OCI-LY7 (cell line): ENCODE results near the gene BICDL2. TPM values are rescaled to one million over a fixed set of nuclear protein-coding genes. Genes with fewer than 3 reads are reported as not detected.

Experiments used
- BruUV-seq: library from RNA; stranded (reverse); fragments of 400-500 nt; replicated peaks from 2 replicates; lab custom pipeline; 2021; lab: Mats Ljungman, UMichigan
- CTCF ChIA-PET: fragments of 300-600 bp; sonication (Branson Sonifier 250); formaldehyde crosslinking; loops from one replicate; lab custom pipeline; 2022; ENCODE audit warnings: antibody characterized with exemption; ENCODE audit not compliant: unreplicated experiment; lab: Charles Lee
- POLR2A ChIA-PET: fragments of 300-600 bp; sonication (Branson Sonifier 250); formaldehyde crosslinking; loops from one replicate; lab custom pipeline; 2022; ENCODE audit warnings: antibody characterized with exemption; lab: Charles Lee
- DNase-seq: peaks from one replicate; pipeline ENCODE4 v3.0.0-alpha.2; 2015; ENCODE audit warnings: low spot score
- H2AFZ ChIP-seq: fragments of 200-600 bp; sonication (generic), shearing (Covaris generic); 2 replicates; pipeline ENCODE4 v1.6.1; 2014; ENCODE audit warnings: mild to moderate bottlenecking, antibody characterized with exemption, low read length, moderate library complexity
- H3K27ac ChIP-seq: fragments of 200-600 bp; sonication (generic); 2 replicates; pipeline ENCODE4 v1.5.1; 2014; ENCODE audit warnings: mixed run types, low read depth, mild to moderate bottlenecking, moderate library complexity, low read length, inconsistent platforms; ENCODE audit not compliant: poor library complexity, severe bottlenecking
- H3K36me3 ChIP-seq: fragments of 200-600 bp; sonication (generic); 2 replicates; pipeline ENCODE4 v1.6.1; 2014; ENCODE audit warnings: mild to moderate bottlenecking, antibody characterized with exemption, low read length, moderate library complexity, mixed read lengths; ENCODE audit not compliant: insufficient read depth
- H3K4me1 ChIP-seq: fragments of 200-600 bp; sonication (generic); 2 replicates; pipeline ENCODE4 v1.5.1; 2014; ENCODE audit warnings: mild to moderate bottlenecking, low read length; ENCODE audit not compliant: insufficient read depth, poor library complexity, severe bottlenecking
- H3K4me2 ChIP-seq: fragments of 200-600 bp; sonication (generic); 2 replicates; pipeline ENCODE4 v1.6.1; 2014; ENCODE audit warnings: mild to moderate bottlenecking, low read length
- H3K4me3 ChIP-seq: fragments of 200-600 bp; sonication (generic); 2 replicates; pipeline ENCODE4 v1.5.1; 2014; ENCODE audit warnings: mild to moderate bottlenecking, low read depth, low read length; ENCODE audit not compliant: poor library complexity, severe bottlenecking
- H3K79me2 ChIP-seq: fragments of 200-600 bp; sonication (generic); 2 replicates; pipeline ENCODE4 v1.6.1; 2016; ENCODE audit warnings: low read depth, mild to moderate bottlenecking, low read length, moderate library complexity, mixed read lengths; ENCODE audit not compliant: insufficient read depth
- H3K9me2 ChIP-seq: fragments of 200-600 bp; sonication (generic); 2 replicates; pipeline ENCODE4 v1.6.1; 2016; ENCODE audit warnings: mild to moderate bottlenecking, low read length, mixed read lengths; ENCODE audit not compliant: insufficient read depth
- H3K9me3 ChIP-seq: fragments of 200-600 bp; sonication (generic); 2 replicates; pipeline ENCODE4 v1.6.1; 2014; ENCODE audit warnings: mild to moderate bottlenecking, mixed run types, low read length, mixed read lengths
- H4K20me1 ChIP-seq: fragments of 200-600 bp; sonication (generic); 2 replicates; pipeline ENCODE4 v1.6.1; 2014; ENCODE audit warnings: mild to moderate bottlenecking, antibody characterized with exemption, low read length, moderate library complexity, mixed read lengths; ENCODE audit not compliant: insufficient read depth
- EZH2phosphoT487 ChIP-seq: fragments of 200-600 bp; sonication (generic); IDR thresholded peaks from 2 replicates; pipeline ENCODE4 v1.6.1; 2018; ENCODE audit warnings: low read depth, borderline replicate concordance, mild to moderate bottlenecking, mixed run types, antibody characterized with exemption, low read length, moderate library complexity, mixed read lengths
- intact Hi-C: fragments of 100-400 bp; cut with micrococcal nuclease; formaldehyde crosslinking; loops from one replicate; pipeline ENCODE4 v1.10.0; 2022; ENCODE audit not compliant: unreplicated experiment
- total RNA-seq, 2 experiments: library from RNA; depleted of rRNA in 1 of 2; stranded (reverse); fragments of >200 nt in 1 of 2; shearing (Covaris generic) in 1 of 2; gene quantifications; 2 replicates each; pipeline ENCODE4 v1.2.3, GENCODE V29; 2014 to 2022
- TF ChIP-seq, protein P1 (sequence below): fragments of 200-600 bp; sonication (generic); conservative IDR thresholded peaks from 2 replicates; pipeline ENCODE4 v1.5.1; 2014; ENCODE audit warnings: mild to moderate bottlenecking, antibody characterized with exemption, low read length, moderate library complexity, mixed read lengths

Gene BICDL2
- total RNA-seq, 2 experiments from 2014 or later, result not detected

- CTCF ChIA-PET, result no interaction called here
- DNase-seq, result no peak
- no peak overlapping the region for H3K27ac ChIP-seq
- no TSS peak for BruUV-seq
- H3K4me1 ChIP-seq, result peaks cover 9% of the 10 kb centered on the region
- H3K9me3 ChIP-seq, result no peaks in the 10 kb centered on the region
- intact Hi-C loops, result no loop called here
- H3K4me2 ChIP-seq, result no peak overlapping the region
- H3K79me2 ChIP-seq, result no peaks in the 10 kb centered on the region
- H3K36me3 ChIP-seq, result no peaks in the 10 kb centered on the region
- POLR2A ChIA-PET, result no interaction called here
- H4K20me1 ChIP-seq, result no peaks in the 10 kb centered on the region
- TF ChIP-seq, protein P1, sequence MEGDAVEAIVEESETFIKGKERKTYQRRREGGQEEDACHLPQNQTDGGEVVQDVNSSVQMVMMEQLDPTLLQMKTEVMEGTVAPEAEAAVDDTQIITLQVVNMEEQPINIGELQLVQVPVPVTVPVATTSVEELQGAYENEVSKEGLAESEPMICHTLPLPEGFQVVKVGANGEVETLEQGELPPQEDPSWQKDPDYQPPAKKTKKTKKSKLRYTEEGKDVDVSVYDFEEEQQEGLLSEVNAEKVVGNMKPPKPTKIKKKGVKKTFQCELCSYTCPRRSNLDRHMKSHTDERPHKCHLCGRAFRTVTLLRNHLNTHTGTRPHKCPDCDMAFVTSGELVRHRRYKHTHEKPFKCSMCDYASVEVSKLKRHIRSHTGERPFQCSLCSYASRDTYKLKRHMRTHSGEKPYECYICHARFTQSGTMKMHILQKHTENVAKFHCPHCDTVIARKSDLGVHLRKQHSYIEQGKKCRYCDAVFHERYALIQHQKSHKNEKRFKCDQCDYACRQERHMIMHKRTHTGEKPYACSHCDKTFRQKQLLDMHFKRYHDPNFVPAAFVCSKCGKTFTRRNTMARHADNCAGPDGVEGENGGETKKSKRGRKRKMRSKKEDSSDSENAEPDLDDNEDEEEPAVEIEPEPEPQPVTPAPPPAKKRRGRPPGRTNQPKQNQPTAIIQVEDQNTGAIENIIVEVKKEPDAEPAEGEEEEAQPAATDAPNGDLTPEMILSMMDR, result no peak
- TF ChIP-seq EZH2phosphoT487, result no peak
- H3K4me3 ChIP-seq, result no peak overlapping the region
- H3K9me2 ChIP-seq, result no peaks in the 10 kb centered on the region
- H2AFZ ChIP-seq, result no peak overlapping the region
Observed at GRCh38 chr16:3013491-3013951, 23.2 kb downstream of the BICDL2 start.

DNA sequence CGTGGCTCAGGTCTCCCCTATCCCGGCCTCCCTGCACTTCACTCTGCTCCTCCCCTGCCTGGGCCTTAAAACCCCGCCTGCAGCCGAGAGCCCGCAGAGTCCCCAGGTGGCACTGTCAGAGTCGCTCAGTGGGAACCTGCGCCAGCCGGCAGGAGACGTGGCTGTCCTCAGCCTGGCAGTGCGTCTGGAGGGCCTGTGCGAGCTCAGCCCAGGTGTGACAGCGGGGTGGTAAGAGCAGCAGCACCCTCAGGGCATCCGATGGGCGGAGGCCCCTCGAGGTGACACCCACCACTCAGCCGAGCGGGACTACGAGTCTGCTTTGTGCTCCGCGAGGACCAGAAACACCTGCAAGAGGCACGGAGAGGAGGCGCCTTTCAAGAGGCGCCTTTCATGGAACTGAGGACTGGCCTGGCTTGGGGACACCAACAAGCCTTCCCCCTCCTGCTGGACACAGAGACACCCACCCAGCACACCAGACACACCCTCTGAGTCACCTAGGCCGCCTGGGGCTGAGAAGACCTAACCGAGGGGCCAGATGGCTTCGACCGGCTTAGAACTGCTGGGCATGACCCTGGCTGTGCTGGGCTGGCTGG is 23.8 kb downstream of the BICDL2 start, which contains the start of gene CLDN9:
Gene CLDN9 (plus strand): TSS at position 96 of the 593 bp plus-strand sequence. CDS start 440 bp downstream, at position 536.
- no peaks in the 10 kb centered on the region for H3K9me3 ChIP-seq
- no peaks in the 10 kb centered on the region for H3K79me2 ChIP-seq
- POLR2A ChIA-PET, result no interaction called here
- H3K4me1 ChIP-seq, result peaks cover 11% of the 10 kb centered on the region
- no peaks in the 10 kb centered on the region for H4K20me1 ChIP-seq
- CTCF ChIA-PET, result no interaction called here
- no peaks in the 10 kb centered on the region for H3K9me2 ChIP-seq
- DNase-seq, result no peak
- TF ChIP-seq, protein P1, result no peak
- TF ChIP-seq EZH2phosphoT487, result no peak
- no peak within 1 kb of the TSS for H3K27ac ChIP-seq
- intact Hi-C loops, result no loop called here
- BruUV-seq, result no TSS peak
- H3K36me3 ChIP-seq, result no peaks in the 10 kb centered on the region
- no peak within 1 kb of the TSS for H2AFZ ChIP-seq
- no peak within 1 kb of the TSS for H3K4me3 ChIP-seq
- no peak within 1 kb of the TSS for H3K4me2 ChIP-seq

GRCh38 chr16:3012246-3012645 is 24.5 kb downstream of the BICDL2 start:
- Histone ChIP-seq H3K79me2 (no peaks in the 10 kb centered on the region), H3K9me2 (no peaks in the 10 kb centered on the region), H2AFZ (no peak overlapping the region), H3K4me1 (peaks cover 15% of the 10 kb centered on the region), H3K9me3 (no peaks in the 10 kb centered on the region), H3K4me2 (no peak overlapping the region), H3K36me3 (no peaks in the 10 kb centered on the region), H4K20me1 (no peaks in the 10 kb centered on the region), H3K4me3 (no peak overlapping the region), H3K27ac (no peak overlapping the region)
- POLR2A ChIA-PET, result no interaction called here
- BruUV-seq, result no TSS peak
- CTCF ChIA-PET, result no interaction called here
- intact Hi-C loops, result no loop called here
- TF ChIP-seq EZH2phosphoT487, result no peak
- TF ChIP-seq, protein P1, result no peak
- DNase-seq, result no peak
